ENCODE measurements around the gene EPHA2.

EPHA2 gene

DNA sequence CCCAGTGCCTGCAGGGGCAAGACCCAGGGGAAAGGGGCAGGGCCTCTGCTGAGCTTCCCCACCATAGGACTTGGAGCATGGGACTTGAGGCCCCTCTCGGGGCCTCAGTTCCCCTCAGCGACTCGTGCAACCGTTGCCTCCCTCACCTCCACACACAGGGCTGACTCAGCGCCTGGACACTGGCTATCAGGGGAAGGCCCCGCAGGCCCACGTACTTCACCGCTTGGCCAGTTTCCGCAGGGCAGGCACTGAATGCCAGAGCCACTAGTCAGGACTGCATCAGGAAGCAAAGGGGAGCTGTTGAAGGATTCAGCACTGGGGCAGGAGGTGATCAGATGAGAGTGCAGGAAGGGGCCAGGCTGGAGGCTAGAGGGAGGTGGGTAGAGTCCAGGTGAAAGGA lies 66.9 kb downstream of the EPHA2 start:
- no peak for DNase-seq

DNA sequence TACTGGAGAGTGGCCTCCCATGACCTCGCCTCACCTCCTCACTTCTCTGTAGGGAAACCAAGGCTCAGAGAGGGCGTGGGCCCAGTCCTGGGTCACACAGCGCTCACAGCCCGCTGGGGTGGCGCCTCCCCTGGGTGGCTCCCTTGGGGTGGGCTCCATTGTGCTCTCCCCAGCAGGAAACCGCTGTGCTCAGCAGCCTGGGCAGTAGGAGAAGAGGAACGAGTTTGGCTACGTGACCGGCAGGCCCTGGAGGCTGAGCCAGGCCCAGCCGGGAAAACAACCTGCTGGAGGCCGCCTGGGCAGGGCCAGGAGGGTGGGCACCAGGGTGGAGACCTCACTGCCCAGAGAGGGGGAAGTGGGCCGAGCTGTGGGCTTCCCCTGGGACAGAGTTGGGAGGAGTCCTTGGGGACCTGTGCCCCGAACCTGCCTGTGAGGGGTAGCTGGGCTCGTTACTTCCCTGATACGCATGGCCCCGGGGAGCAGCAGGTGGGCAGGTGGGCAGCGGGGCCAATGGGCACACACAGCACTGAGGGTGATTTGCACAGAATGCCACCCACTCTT lies 67.4 kb downstream of the EPHA2 start:
- no peak for DNase-seq

DNA sequence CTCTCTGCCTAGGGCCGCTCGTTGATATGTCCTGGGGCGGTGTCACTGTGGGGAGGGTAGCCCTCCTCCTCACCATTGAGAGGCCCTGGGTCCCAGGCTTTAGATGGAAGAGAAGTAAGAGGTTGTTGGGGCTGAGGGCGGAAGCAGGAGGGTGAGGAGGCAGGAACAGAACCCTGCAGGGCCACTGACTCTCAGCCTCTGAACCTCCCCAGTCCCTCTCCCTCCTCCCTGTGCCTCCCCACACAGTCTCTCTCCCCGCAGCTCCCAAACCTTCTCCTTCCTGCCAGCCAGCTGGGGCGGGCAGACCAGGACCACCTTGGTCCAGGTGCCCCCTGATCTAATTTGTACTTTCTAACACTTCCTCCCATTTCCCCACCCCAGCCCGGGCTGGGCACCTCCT lies 68.1 kb downstream of the EPHA2 start:
- DNase-seq, result no peak

DNA sequence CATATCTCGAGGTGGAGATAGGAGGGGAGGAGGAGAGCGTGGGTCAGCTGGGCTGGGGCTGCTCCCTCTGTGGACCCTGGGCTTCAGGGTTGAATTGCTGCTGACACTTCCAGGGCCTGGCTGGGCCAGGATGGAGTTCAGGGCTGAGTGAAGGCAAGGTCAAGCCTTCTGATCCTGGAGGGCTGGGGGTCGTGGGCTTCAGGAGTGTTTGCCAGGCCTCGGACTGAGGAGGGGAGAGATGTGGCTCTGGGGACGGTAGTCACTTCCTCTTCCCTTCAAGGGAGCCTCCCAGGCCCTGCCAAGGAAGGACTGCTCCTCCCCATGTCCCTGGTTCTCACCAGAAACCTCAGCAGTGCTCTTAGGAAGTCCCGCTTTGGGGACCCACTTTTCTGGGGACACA lies 70.3 kb downstream of the EPHA2 start:
- no peak for DNase-seq

DNA sequence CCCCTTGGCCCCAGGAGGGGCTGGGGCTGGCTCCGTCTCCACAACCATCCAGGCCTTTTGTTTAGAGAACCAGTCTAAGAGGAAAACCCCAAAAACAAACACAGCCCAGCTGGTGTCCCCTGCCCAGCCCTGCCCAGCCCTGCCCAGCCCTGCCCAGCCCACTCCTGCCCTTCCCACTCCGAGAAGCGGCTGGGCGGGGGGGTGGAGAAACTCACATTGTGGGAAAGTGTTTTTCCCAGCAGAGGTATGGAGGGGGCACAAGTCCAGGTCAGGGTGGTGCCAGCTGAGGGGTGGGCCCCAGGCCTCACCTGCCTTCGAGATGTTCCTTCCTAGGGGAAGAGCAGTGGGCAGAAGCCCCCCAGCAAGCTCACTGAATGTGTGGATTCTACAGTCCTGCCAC lies 72.4 kb downstream of the EPHA2 start:
- DNase-seq, result no peak

DNA sequence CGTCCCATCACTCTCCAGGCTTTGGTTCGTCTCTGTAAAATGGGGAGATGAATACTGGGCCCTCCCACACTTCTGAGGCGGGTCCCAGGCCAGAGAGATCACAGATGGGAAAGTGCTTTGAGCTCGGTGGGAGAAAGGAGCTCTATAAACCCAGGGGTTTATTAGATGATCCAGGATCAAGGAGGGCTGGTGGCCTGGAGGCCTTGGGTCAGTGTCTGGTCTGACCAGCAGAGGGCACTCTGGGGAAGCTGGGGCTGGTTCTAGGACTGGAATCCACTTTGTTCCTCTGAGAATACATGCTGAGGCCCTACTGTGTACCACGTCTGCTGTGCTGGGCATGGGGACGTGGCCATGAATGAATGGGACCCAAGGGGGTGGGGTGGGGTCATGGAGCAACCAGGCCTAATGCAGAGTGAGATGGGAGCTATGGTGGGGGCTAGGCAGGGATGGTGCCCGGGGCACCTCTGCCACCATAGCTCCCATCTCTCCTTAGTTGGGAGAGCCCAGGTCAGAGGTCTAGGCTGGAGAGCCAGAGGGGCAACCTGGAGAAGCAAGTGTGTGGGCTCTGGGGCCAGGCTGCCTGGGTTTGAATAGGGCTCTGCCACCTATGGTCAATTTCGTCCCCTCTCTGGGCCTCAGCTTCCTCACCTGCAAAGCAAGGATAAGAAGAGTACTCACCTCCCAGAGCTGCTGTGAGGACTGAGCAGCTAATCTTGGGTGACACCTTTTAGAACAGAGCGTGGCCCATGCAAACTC lies 73.4 kb downstream of the EPHA2 start:
- peak; percentile 28 for DNase-seq

DNA sequence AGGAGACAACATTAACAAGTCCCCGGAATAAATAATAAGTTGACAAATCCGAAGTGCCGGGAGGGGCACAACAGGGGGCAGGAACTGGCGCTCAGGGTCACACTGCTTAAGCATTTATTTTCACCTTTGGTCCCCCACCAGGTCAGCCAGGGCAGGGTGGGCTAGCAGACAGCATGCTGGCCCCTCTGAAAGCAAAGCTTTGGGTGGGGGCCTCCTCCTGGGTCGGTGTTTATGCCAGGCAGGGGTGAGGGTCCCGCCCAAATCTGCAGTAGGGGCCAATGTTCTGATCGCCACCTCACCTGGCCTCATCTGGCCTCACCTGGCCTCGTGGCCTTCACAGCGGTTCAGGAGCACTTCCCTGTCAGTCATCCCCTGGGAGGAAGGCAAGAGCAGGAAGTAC lies 74.2 kb downstream of the EPHA2 start:
- DNase-seq, result no peak

DNA sequence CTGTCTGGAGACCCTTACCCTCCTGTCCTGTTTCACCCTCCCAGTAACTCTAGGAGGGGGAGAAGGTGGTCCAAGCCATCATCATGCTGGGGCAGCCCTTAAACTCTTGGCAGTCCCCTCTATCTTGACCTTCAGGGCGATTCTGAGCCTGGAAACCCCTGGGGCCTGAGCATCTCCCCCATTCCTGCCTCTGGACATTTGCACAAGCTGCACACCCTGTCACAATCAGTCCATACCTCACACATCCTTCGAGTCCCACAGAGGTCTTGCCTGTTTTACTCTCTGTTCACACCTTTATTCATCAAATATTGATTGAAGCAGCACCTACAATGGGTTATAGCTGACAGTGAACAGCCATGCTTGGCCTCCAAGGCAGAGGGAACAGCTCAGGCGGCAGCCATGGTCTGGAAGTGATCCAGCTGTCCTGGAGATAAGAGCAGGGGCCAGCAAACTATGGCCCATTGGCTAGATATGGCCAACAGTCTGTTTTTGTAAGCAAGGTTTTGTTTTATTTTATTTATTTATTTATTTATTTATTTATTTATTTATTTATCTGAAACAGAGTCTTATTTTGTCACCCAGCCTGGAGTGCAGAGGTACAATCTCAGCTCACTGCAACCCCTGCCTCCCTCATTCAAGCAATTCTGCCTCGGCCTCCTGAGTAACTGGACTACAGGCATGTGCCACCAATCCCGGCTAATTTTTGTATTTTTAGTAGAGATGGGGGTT lies 75.3 kb downstream of the EPHA2 start:
- no peak for DNase-seq

DNA sequence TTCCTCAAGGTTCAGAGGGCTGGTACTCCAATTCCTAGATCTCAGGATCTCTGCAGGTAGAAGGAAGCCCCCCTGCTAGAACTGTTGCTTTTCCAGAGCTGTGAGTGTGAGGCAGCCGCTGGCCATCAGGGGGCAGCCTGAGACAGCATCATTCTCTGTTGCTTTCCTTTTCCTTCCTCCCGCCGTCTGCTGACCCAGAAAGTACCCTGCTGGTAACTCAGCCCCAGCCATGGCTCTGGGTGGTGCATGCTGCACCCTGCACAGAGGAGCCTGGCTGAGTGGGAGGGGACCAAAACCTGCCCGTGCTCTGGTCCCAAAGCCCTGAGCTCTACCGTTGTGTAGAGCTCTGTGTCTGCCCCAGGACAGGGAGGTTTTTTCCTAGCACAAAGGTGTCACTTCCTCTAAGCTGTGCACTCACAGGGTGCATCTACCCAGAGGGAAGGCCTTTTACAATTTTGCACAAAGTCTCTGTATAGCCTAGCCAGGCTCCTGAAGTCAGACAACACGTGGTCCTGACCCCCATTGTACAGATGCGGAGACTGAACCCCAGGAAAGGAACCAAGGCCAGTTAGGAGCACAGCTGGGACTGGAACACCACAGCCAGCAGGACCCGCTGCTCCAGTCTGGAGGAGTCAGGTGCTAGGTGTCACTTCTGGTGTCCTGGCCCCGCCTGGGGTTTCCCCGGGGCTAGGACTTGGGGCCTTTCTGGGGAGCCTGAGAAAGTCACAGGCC lies 76.8 kb downstream of the EPHA2 start:
- DNase-seq, result peak; percentile 33

DNA sequence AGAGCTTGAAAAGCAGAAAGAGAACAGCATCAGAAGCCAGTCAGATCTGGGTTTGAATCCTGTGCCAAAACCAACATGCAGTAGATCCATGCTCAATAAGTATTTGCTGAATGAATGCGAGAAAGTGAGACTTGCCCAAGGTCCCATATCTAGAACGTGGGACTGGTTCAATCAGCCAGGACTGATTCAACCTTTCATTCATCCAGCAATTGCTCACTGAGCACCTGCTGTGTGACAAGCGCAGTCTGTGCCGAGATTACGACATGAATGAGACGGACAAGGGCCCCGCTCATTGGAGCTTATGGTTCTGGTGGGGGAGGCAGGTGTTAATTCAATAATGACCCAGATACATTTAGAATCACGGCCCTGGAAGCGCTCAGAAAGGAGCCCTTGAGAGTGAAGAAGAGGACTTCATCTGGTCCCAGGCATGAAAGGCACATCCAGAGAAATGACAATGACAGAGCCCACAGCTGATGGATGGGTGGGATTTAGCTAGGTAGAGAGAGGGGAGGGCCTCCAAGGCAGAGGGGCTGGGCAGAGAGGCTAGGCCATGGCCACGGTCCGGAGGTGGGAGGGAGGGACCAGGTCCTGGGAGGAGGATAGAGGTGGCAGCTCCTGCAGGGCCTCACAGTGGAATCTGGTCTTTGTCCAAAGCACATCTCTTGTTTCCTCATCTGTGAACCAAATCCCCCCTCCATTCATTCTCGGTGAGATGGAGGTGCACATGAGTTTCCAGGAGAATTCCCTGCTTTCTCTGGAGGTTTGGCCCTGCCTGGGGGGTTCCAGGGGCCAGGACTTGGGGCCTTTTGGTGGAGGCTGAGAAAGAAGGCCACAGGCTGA lies 78.2 kb downstream of the EPHA2 start:
- no peak for DNase-seq

DNA sequence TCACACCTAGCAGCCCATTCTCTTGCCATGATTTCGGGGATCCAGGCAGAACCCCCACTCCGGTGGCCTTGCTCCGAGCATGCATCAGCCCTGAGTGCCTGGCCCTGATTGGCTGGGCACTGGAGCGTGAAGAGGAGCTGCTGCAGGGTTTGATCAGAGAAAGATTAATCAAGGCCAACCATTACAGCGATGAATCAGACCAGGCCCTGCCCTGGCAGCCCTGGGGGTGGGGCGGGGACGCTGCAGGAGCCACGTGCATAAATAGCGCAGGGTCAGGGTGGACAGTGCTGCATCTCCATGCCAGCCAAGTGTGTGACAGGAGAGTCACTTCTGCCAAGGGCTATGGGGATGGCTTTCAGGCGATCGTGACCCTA lies 79.0 kb downstream of the EPHA2 start:
- DNase-seq, result no peak

DNA sequence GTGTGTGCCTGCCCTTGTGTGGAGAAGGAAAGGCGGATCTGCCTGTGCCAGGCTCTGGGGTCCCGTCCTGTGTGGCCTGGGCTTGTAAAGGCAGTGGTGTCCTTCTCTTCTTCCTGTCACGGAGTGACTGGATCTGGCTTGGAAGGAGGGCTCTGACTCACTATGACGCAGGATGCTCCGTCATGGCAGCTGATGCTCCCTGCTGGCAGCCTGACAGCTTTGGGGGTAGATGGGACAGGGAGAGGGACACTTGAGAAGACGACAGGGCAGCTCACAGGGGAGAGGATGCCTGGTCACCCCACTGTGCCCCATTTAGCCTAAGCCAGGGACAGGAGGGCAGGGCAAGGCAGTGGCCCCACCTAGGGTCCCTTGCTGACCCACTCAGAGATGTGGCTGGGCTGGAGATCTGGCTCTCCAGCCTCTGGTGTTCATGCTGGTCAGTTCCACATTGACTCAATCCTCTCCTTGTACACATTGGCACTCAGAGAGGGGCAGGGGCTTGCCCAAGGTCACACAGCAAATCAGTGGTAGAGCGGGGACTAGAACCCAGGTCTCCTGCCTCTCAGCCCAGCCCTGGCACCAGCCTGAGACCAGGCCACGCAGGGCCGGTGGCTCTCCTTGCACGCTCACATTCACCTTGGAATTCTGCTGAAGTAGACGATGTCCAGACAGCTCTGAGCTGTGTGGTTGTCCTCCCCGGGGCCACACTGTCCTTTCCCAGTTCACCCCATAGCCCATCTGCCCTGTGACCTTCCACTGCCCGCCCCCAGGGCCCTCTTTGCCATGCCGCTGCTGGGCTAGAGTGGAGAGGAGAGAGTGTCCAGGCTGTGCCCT lies 79.6 kb downstream of the EPHA2 start:
- no peak for DNase-seq

DNA sequence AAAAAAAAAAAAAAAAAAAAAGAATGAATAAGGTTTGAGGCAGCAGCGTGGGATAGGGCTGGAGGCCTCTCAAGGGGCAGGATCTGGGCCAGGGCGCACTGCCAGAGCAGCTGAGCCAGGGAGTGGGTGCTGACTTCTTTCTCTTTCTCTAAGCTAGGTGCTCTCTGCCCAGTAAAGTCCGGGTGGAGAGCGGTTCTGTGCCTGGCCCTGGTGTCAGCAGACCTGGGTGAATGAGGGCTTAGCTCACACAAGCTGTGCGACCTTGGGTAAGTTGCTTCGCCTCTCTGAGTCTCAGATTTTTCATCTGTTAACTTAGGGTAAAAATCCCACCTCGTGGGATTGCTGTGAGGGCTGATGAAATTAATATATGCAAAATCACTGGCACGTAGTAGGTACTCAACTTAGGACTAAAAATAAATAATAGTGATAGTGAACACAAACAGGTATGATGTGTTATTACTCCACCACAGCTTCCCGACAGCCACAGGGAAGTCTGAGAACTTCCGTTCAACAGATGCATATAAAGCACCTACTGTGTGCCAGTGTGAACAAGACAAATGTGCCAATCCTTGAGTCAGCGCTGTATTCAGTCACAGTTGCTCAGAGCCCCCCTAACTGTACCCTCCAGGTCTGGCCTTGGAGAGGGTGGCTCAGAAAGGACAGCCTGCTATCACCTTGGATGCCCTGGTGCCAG lies 80.4 kb downstream of the EPHA2 start:
- no peak for DNase-seq
